GM10847 (cell line): ENCODE results near the gene KSR2.

Experiments used
- POLR2A ChIP-seq: IDR thresholded peaks from 2 replicates; pipeline ENCODE4 v1.6.1; 2011; ENCODE audit not compliant: insufficient read length; ENCODE audit errors: extremely low read depth

Gene KSR2

GRCh38 chr12:117469883-117470483, 498.8 kb downstream of the KSR2 start:
- no peak for TF ChIP-seq POLR2A

- TF ChIP-seq POLR2A = no peak
These were observed 500.8 kb downstream of the KSR2 start for GRCh38 chr12:117468016-117468415.

GRCh38 chr12:117467588-117467987, 501.2 kb downstream of the KSR2 start:
- no peak for TF ChIP-seq POLR2A

- no peak for TF ChIP-seq POLR2A
These were observed 502.0 kb downstream of the KSR2 start for GRCh38 chr12:117466677-117467362.

- no peak for TF ChIP-seq POLR2A
These were observed 507.1 kb downstream of the KSR2 start for GRCh38 chr12:117461732-117462131.

GRCh38 chr12:117459229-117459628, 509.6 kb downstream of the KSR2 start:
- no peak for TF ChIP-seq POLR2A

GRCh38 chr12:117457189-117457588, 511.6 kb downstream of the KSR2 start:
- no peak for TF ChIP-seq POLR2A

GRCh38 chr12:117456076-117456475, 512.7 kb downstream of the KSR2 start:
- no peak for TF ChIP-seq POLR2A

GRCh38 chr12:117453961-117454360, 514.8 kb downstream of the KSR2 start:
- TF ChIP-seq POLR2A = no peak

GRCh38 chr12:117452112-117452511, 516.7 kb downstream of the KSR2 start:
- TF ChIP-seq POLR2A = no peak

- TF ChIP-seq POLR2A = no peak
These were observed 518.6 kb downstream of the KSR2 start for GRCh38 chr12:117450209-117450608.

- no peak for TF ChIP-seq POLR2A
These were observed 521.0 kb downstream of the KSR2 start for GRCh38 chr12:117447665-117448366.

GRCh38 chr12:117444781-117445180, 524.0 kb downstream of the KSR2 start:
- TF ChIP-seq POLR2A = no peak

- TF ChIP-seq POLR2A = no peak
These were observed 527.0 kb downstream of the KSR2 start for GRCh38 chr12:117441751-117442150.

GRCh38 chr12:117440384-117440783, 528.4 kb downstream of the KSR2 start:
- TF ChIP-seq POLR2A = no peak

- TF ChIP-seq POLR2A = no peak
These were observed 529.2 kb downstream of the KSR2 start for GRCh38 chr12:117439531-117440001.
